ENCODE results near the gene GUCY2F. TPM values are rescaled to one million over a fixed set of nuclear protein-coding genes. Genes with fewer than 3 reads are reported as not detected.
A peak's percentile ranks its signal among the peaks of the same experiment; 100 is the strongest.

Gene GUCY2F
- total RNA-seq, 2 experiments from 2014 or later: not detected

DNA sequence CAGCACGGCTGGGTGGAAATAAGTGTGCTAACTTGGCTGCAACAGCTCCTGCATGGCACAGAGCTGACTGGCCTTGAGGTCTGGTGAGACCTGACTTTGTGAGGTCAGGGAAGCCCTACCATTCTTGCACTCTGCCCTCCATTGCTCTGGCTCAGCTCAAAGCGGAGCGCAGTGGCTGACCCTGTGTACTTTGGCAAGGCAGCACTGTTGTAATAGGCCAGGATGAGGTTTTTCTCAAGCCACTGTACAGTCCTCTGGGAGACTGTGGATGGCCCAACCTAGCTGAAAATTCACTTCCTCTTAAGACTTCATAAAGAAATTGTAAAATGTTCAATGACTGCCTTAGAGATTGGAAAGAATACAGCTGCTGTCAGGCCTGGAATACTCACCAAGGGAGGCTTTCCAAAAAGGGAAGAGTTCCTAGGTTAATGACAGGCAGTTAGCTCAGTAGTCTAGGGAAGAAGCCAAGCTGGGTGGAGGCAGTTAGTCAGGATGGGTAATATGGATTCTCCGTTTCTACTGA is 129.8 kb downstream of the GUCY2F start:
- Mint-ChIP-seq H3K4me3 (no peak overlapping the region), H3K27ac (no peak overlapping the region), H3K9me3 (no peaks in the 10 kb centered on the region), H3K36me3 (ENCODE audit: low read depth) (no peaks in the 10 kb centered on the region), H3K27me3 (ENCODE audit: low read depth) (no peaks in the 10 kb centered on the region), H3K4me1 (ENCODE audit: low read depth) (peaks cover 2% of the 10 kb centered on the region)
- no peak for DNase-seq
- intact Hi-C loops (cut with micrococcal nuclease): no loop called here
- CTCF ChIA-PET: no interaction called here

DNA sequence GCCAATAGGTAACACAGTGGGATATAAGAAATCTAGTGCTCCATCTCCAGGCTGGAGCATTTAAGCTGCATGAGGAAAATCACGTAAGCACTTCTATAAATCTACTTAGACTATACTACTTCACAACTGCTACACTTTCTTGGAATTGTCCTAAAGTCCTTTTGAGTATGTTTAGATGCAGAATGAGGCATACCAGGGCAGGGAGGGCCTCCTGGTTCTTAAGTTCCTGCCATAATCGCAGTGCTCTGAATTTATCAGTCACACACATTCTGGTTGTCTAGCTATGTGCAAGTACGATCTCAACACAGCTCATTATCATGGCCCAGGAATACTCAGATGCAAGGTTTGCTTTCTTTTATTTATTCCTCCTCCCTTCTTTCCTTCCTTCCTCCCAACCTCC is 130.3 kb downstream of the GUCY2F start:
- Mint-ChIP-seq H3K4me1 (ENCODE audit: low read depth) (peaks cover 2% of the 10 kb centered on the region), H3K36me3 (ENCODE audit: low read depth) (no peaks in the 10 kb centered on the region), H3K27me3 (ENCODE audit: low read depth) (no peaks in the 10 kb centered on the region), H3K9me3 (no peaks in the 10 kb centered on the region), H3K27ac (no peak overlapping the region), H3K4me3 (no peak overlapping the region)
- CTCF ChIA-PET: no interaction called here
- DNase-seq: no peak
- intact Hi-C loops (cut with micrococcal nuclease): no loop called here

DNA sequence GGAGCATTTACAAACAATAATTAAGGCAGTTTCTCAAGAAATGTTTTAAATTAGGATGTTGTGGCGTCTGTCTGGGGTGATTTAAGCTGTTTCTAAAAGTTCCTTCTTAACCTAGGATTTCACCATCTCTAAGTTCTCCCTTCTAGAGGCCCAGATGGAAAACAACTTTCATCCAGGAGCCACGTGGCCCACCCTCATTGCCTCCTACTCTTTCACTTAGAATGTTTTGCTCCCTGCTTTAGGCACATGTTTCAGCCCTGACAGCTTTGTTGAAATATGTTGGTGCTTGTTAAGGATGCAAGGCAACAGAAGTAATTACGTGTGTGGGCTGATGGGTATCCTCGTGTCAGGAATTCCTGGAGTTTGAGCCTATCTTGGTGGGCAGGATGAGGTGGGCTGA is 131.3 kb downstream of the GUCY2F start:
- Mint-ChIP-seq H3K36me3 (ENCODE audit: low read depth) (no peaks in the 10 kb centered on the region), H3K9me3 (no peaks in the 10 kb centered on the region), H3K4me1 (ENCODE audit: low read depth) (peaks cover 2% of the 10 kb centered on the region), H3K27ac (no peak overlapping the region), H3K4me3 (no peak overlapping the region), H3K27me3 (ENCODE audit: low read depth) (no peaks in the 10 kb centered on the region)
- DNase-seq: no peak
- intact Hi-C loops (cut with micrococcal nuclease): no loop called here
- CTCF ChIA-PET: no interaction called here

DNA sequence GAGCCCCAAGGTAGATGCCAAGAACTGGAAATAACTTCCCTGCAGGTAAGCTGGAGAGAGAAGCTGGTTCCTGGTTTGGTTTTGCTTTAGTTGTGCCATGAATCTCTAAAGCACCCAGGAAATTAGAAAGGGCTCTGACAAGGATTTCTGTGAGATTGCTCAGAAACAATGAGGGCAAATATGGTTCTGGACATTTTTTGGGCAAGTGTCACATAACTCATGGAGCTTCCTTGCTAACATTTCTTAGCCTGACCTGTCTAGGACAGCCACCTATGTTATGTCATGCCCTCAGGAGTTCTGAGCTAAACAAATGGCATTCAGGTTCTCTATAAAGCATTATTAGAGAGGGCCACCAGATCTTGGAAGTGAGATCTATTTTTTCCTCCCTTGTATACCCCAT is 131.8 kb downstream of the GUCY2F start:
- CTCF ChIA-PET: no interaction called here
- intact Hi-C loops (cut with micrococcal nuclease): no loop called here
- H3K27me3 Mint-ChIP-seq (ENCODE audit: low read depth): no peaks in the 10 kb centered on the region
- no peak for DNase-seq
- H3K4me3 Mint-ChIP-seq: no peak overlapping the region
- H3K9me3 Mint-ChIP-seq: no peaks in the 10 kb centered on the region
- H3K36me3 Mint-ChIP-seq (ENCODE audit: low read depth): no peaks in the 10 kb centered on the region
- peaks cover 2% of the 10 kb centered on the region for H3K4me1 Mint-ChIP-seq (ENCODE audit: low read depth)
- no peak overlapping the region for H3K27ac Mint-ChIP-seq

DNA sequence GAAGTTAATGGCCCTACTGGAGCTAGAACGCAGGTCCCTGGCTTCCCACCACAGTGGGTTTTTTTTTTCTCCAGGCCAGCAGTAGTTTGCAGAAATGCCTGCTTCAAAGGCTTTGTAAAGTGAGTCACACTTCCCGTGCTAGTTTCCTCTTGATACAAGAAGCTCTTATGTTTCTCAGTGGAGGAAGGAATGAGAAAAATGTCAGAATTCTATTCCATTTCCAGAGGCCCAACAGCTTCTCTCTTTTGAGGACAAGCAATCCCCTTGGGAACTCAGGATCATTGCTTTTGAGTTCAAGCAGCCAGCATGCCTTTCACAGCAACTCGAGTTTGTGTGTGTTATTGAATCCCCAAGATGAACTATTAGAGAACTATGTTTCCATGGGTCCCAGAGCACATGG is 134.3 kb downstream of the GUCY2F start:
- no peaks in the 10 kb centered on the region for H3K27me3 Mint-ChIP-seq (ENCODE audit: low read depth)
- H3K4me1 Mint-ChIP-seq (ENCODE audit: low read depth): peaks cover 2% of the 10 kb centered on the region
- intact Hi-C loops (cut with micrococcal nuclease): loop anchor here (1.0 kb wide), 1 partner anchor 76 kb away; no protein-coding TSS in a partner anchor
- CTCF ChIA-PET: no interaction called here
- H3K27ac Mint-ChIP-seq: no peak overlapping the region
- peak; percentile 11 for DNase-seq
- H3K36me3 Mint-ChIP-seq (ENCODE audit: low read depth): no peaks in the 10 kb centered on the region
- H3K4me3 Mint-ChIP-seq: no peak overlapping the region
- H3K9me3 Mint-ChIP-seq: no peaks in the 10 kb centered on the region

DNA sequence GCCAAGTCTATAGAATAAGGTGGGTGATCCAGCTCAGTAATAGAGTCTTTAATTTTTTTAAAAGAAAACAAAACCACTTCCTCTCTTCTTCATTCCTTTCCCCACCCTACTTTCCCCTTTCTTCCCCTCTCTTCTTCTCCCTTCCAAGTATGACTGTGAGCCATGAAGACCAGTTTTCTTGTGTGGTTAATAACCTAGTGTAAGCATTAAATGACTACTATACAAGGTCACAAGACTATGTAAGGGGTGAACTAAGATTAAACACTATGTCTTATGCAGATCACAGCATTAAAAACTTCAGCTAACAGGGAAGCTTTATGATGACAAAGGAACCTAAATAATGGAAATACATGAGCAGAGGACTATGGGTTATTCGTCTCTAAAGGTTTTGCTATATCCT is 135.4 kb downstream of the GUCY2F start:
- intact Hi-C loops (cut with micrococcal nuclease): no loop called here
- Mint-ChIP-seq H3K36me3 (ENCODE audit: low read depth) (no peaks in the 10 kb centered on the region), H3K4me1 (ENCODE audit: low read depth) (peaks cover 2% of the 10 kb centered on the region), H3K4me3 (no peak overlapping the region), H3K27me3 (ENCODE audit: low read depth) (no peaks in the 10 kb centered on the region), H3K27ac (no peak overlapping the region), H3K9me3 (no peaks in the 10 kb centered on the region)
- CTCF ChIA-PET: no interaction called here
- no peak for DNase-seq

DNA sequence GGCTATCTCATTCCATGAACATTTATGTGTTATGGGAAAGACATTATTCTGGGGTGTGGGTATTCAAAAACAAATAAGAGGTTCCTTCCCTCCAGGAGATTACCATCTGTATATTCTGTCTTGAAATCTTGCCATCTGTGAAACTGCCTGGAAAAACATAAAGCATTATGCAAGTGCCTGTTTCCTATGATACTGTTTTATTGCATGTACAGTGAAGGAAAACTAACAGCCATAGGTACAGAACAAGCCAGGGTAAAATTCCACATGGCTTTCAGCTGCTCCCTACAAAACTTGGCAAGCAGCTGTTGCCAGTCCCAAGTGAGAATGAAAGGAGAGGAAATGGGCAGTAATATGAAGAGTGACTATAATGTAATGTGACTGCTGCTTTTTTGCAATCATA is 136.0 kb downstream of the GUCY2F start:
- intact Hi-C loops (cut with micrococcal nuclease): no loop called here
- no peak overlapping the region for H3K4me3 Mint-ChIP-seq
- no peak for DNase-seq
- no peaks in the 10 kb centered on the region for H3K9me3 Mint-ChIP-seq
- no peaks in the 10 kb centered on the region for H3K36me3 Mint-ChIP-seq (ENCODE audit: low read depth)
- H3K27me3 Mint-ChIP-seq (ENCODE audit: low read depth): no peaks in the 10 kb centered on the region
- CTCF ChIA-PET: no interaction called here
- H3K27ac Mint-ChIP-seq: no peak overlapping the region
- peaks cover 2% of the 10 kb centered on the region for H3K4me1 Mint-ChIP-seq (ENCODE audit: low read depth)

DNA sequence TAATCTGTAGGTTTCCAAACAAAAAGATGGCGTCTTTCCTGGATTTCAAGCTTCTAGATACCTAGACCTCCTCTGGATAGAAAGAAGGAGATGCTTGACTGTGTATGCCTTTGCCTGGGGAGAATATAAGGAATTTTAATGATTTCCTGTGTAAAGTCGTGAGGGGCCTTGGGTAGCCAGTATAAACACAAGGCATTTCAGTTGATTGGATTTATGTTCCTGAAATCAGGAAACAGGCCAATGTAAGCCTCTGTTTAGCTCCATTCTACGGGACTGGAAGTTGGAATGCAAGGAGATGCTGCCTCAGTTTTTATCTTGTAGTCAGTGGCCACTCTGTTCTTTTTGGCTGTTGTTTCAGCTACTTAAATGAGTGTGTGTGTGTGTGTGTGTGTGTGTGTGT is 137.2 kb downstream of the GUCY2F start:
- no peaks in the 10 kb centered on the region for H3K27me3 Mint-ChIP-seq (ENCODE audit: low read depth)
- H3K4me3 Mint-ChIP-seq: no peak overlapping the region
- no peaks in the 10 kb centered on the region for H3K9me3 Mint-ChIP-seq
- peaks cover 2% of the 10 kb centered on the region for H3K4me1 Mint-ChIP-seq (ENCODE audit: low read depth)
- no peak for DNase-seq
- intact Hi-C loops (cut with micrococcal nuclease): no loop called here
- H3K36me3 Mint-ChIP-seq (ENCODE audit: low read depth): no peaks in the 10 kb centered on the region
- no peak overlapping the region for H3K27ac Mint-ChIP-seq
- CTCF ChIA-PET: no interaction called here

DNA sequence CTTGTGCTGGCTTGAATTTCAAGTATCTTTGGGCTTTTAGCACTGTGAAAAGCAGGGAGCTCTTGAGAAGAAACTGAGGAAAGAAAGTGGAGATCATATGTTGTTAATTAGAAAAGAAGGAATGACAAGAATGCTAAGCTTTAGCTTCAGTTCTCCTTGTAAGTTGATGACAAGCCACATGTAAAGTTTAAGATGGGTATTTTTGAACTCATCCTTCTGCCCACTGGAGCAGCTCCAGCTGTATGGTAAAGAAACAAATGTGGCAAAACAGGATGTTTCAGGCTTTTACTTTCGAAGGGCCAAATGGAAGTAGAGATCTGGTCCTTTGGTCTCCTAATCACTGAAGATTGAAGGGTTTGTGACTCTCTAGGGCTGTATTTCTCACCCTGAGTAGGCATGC is 137.8 kb downstream of the GUCY2F start:
- Mint-ChIP-seq H3K27ac (no peak overlapping the region), H3K4me1 (ENCODE audit: low read depth) (peaks cover 2% of the 10 kb centered on the region), H3K9me3 (no peaks in the 10 kb centered on the region), H3K27me3 (ENCODE audit: low read depth) (no peaks in the 10 kb centered on the region), H3K4me3 (no peak overlapping the region), H3K36me3 (ENCODE audit: low read depth) (no peaks in the 10 kb centered on the region)
- intact Hi-C loops (cut with micrococcal nuclease): no loop called here
- DNase-seq: no peak
- CTCF ChIA-PET: no interaction called here

DNA sequence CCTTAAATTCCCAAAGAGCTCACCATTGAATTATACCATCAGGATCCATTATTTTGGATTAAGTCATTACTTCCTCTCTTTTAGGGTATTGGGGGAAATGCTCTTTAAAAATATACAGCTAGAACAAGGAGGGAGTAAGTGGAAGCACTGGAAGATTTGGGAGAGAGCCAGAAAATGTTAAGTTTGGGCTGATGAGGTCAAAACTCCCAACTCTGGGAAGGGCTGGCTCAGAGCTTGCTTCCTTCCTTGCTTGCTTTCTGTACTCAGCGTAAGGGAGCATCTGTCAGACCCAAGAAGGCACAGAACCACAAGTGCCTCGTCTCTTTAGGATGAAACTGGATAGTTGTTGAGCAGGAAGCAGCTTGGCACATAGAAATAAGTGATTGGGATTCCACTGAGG is 138.2 kb downstream of the GUCY2F start:
- Mint-ChIP-seq H3K36me3 (ENCODE audit: low read depth) (no peaks in the 10 kb centered on the region), H3K9me3 (no peaks in the 10 kb centered on the region), H3K27me3 (ENCODE audit: low read depth) (no peaks in the 10 kb centered on the region), H3K4me1 (ENCODE audit: low read depth) (peaks cover 2% of the 10 kb centered on the region), H3K27ac (no peak overlapping the region), H3K4me3 (no peak overlapping the region)
- CTCF ChIA-PET: no interaction called here
- no peak for DNase-seq
- intact Hi-C loops (cut with micrococcal nuclease): no loop called here

DNA sequence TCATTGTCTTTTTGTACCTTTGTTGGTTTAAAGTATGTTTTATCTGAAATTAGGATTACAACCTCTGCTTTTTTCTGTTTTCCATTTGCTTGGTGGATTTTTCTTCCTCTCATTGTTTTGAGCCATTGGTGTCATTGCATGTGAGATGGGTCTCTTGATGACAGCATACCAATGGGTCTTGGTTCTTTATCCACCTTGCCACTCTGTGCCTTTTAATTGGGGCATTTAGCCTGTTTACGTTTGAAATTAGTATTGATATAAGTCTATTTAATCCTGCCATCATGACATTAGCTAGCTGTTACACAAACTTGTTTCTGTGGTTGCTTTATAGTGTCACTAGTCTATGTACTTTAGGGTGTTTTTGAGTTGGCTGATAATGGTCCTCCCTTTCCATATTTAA is 145.7 kb downstream of the GUCY2F start:
- intact Hi-C loops (cut with micrococcal nuclease): no loop called here
- H3K27me3 Mint-ChIP-seq (ENCODE audit: low read depth): no peaks in the 10 kb centered on the region
- H3K9me3 Mint-ChIP-seq: peaks cover 4% of the 10 kb centered on the region
- H3K4me1 Mint-ChIP-seq (ENCODE audit: low read depth): no peaks in the 10 kb centered on the region
- CTCF ChIA-PET: no interaction called here
- no peaks in the 10 kb centered on the region for H3K36me3 Mint-ChIP-seq (ENCODE audit: low read depth)
- no peak overlapping the region for H3K4me3 Mint-ChIP-seq
- no peak for DNase-seq
- no peak overlapping the region for H3K27ac Mint-ChIP-seq

DNA sequence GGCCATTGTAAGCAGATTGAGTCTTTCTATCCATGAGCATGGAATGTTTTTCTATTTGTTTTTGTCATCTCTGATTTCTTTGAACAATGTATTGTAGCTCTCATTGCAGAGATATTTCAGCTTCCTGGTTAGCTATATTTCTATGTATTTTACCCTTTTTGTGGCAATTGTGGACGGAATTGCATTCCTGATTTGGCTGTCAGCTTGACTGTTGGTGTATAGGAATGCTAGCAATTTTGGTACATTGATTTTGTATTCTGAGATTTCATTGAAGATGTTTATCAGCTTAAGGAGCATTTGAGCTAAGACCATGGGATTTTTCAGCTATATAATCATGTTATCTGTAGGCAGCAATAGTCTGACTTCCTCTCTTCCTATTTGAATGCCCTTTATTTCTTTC is 154.6 kb downstream of the GUCY2F start:
- H3K4me1 Mint-ChIP-seq (ENCODE audit: low read depth): no peaks in the 10 kb centered on the region
- intact Hi-C loops (cut with micrococcal nuclease): no loop called here

More for the DNA sequence above, 154.6 kb downstream of the GUCY2F start:
- Mint-ChIP-seq H3K9me3 (no peaks in the 10 kb centered on the region), H3K27ac (no peak overlapping the region), H3K4me3 (no peak overlapping the region), H3K27me3 (ENCODE audit: low read depth) (no peaks in the 10 kb centered on the region), H3K36me3 (ENCODE audit: low read depth) (no peaks in the 10 kb centered on the region)
- DNase-seq: no peak
- CTCF ChIA-PET: interaction anchor here (0.7 to 1.5 kb wide), 3 partner anchors 10 to 1277 kb away, joined by 3 to 4 read pairs (median 3); no protein-coding TSS in a partner anchor

All from activated naive CD4-positive, alpha-beta T cell treated with anti-CD3 and anti-CD28 coated beads for 36 hours (primary cell).